Measurements from ENCODE around the gene AGA.

AGA gene

GRCh38 chr4:177385576-177386277 is 56.5 kb downstream of the AGA start:
- DNase-seq, result no peak

GRCh38 chr4:177384856-177385397 is 57.3 kb downstream of the AGA start:
- DNase-seq, result no peak

GRCh38 chr4:177381762-177382310 is 60.4 kb downstream of the AGA start:
- no peak for DNase-seq

All from activated naive CD4-positive, alpha-beta T cell treated with Interleukin-2 at 50 U/mL for 16 hours (primary cell).